ENCODE data around the gene STK36. TPM values are rescaled to one million over a fixed set of nuclear protein-coding genes. Genes with fewer than 3 reads are reported as not detected.

Gene STK36
- total and polyA plus RNA-seq, 2 experiments from 2014 or later, result 29.9 to 42.7 TPM

GRCh38 chr2:218721488-218721887 is 49.6 kb downstream of the STK36 start:
- Histone ChIP-seq H2AFZ (no peak overlapping the region), H3K27me3 (no peaks in the 10 kb centered on the region), H3K4me3 (no peak overlapping the region), H3K36me3 (replicated peaks; ENCODE audit: insufficient read depth, low read depth) (no peaks in the 10 kb centered on the region), H3K4me2 (no peak overlapping the region), H3K9me3 (ENCODE audit: low read depth) (peaks cover 3% of the 10 kb centered on the region), H3K79me2 (peaks cover 87% of the 10 kb centered on the region), H4K20me1 (ENCODE audit: insufficient read depth, poor library complexity, severe bottlenecking) (no peaks in the 10 kb centered on the region), H3K9me2 (replicated peaks; ENCODE audit: insufficient read depth) (no peaks in the 10 kb centered on the region), H3K27ac (no peak overlapping the region), H3K4me1 (ENCODE audit: insufficient read depth) (peaks cover 3% of the 10 kb centered on the region)
- TF ChIP-seq, protein P1, sequence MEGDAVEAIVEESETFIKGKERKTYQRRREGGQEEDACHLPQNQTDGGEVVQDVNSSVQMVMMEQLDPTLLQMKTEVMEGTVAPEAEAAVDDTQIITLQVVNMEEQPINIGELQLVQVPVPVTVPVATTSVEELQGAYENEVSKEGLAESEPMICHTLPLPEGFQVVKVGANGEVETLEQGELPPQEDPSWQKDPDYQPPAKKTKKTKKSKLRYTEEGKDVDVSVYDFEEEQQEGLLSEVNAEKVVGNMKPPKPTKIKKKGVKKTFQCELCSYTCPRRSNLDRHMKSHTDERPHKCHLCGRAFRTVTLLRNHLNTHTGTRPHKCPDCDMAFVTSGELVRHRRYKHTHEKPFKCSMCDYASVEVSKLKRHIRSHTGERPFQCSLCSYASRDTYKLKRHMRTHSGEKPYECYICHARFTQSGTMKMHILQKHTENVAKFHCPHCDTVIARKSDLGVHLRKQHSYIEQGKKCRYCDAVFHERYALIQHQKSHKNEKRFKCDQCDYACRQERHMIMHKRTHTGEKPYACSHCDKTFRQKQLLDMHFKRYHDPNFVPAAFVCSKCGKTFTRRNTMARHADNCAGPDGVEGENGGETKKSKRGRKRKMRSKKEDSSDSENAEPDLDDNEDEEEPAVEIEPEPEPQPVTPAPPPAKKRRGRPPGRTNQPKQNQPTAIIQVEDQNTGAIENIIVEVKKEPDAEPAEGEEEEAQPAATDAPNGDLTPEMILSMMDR (IDR thresholded peaks at IDR 0.05; ENCODE audit: poor library complexity), result no peak
- no peak for TF ChIP-seq EZH2phosphoT487 (IDR thresholded peaks at IDR 0.05; ENCODE audit: low read depth, severe bottlenecking, unreplicated experiment)
- no peak for TF ChIP-seq EZH2 (IDR thresholded peaks at IDR 0.05; ENCODE audit: borderline replicate concordance)
- no peak for DNase-seq (ENCODE audit: low spot score)

GRCh38 chr2:218721934-218722333 is 50.0 kb downstream of the STK36 start:
- Histone ChIP-seq H3K4me2 (no peak overlapping the region), H3K9me2 (replicated peaks; ENCODE audit: insufficient read depth) (no peaks in the 10 kb centered on the region), H3K9me3 (ENCODE audit: low read depth) (peaks cover 3% of the 10 kb centered on the region), H3K27ac (no peak overlapping the region), H3K4me1 (ENCODE audit: insufficient read depth) (peaks cover 3% of the 10 kb centered on the region), H3K79me2 (peaks cover 88% of the 10 kb centered on the region), H3K27me3 (no peaks in the 10 kb centered on the region), H4K20me1 (ENCODE audit: insufficient read depth, poor library complexity, severe bottlenecking) (no peaks in the 10 kb centered on the region), H2AFZ (no peak overlapping the region), H3K4me3 (no peak overlapping the region), H3K36me3 (replicated peaks; ENCODE audit: insufficient read depth, low read depth) (no peaks in the 10 kb centered on the region)
- TF ChIP-seq, protein P1 (IDR thresholded peaks at IDR 0.05; ENCODE audit: poor library complexity), result no peak
- TF ChIP-seq EZH2 (IDR thresholded peaks at IDR 0.05; ENCODE audit: borderline replicate concordance) (no peak), EZH2phosphoT487 (IDR thresholded peaks at IDR 0.05; ENCODE audit: low read depth, severe bottlenecking, unreplicated experiment) (no peak)
- WGBS (ENCODE audit: low lambda C conversion rate, missing lambda C conversion rate), result 59% methylated on average over 2 of the region's 2 CpGs
- DNase-seq (ENCODE audit: low spot score), result no peak

DNA sequence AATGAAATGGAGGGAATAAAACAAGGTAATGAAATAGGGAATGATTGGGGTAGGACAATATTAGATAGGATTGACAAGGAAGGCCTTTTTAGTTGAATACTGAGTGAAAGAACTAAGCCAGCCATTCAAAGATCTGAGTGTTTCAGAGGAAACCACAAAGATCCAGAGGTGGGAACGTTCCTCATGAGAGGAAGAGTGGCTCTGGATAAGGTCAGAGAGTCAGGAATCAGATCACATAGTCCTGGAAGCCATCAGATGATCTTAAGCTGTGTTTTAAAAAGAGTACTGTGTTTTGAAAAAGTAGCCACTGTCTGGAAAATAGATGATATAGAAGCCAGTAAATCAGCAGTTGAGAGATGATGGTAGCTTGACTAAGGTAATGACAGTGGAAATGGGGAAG is 50.5 kb downstream of the STK36 start:
- no peak overlapping the region for H3K4me2 ChIP-seq
- WGBS (ENCODE audit: low lambda C conversion rate, missing lambda C conversion rate), result 33% methylated on average over 1 of the region's 1 CpG
- H3K4me3 ChIP-seq, result no peak overlapping the region
- peaks cover 93% of the 10 kb centered on the region for H3K79me2 ChIP-seq
- H3K27me3 ChIP-seq, result no peaks in the 10 kb centered on the region
- no peaks in the 10 kb centered on the region for H3K9me2 ChIP-seq (replicated peaks; ENCODE audit: insufficient read depth)
- H4K20me1 ChIP-seq (ENCODE audit: insufficient read depth, poor library complexity, severe bottlenecking), result no peaks in the 10 kb centered on the region
- H3K27ac ChIP-seq, result no peak overlapping the region
- no peak for TF ChIP-seq EZH2 (IDR thresholded peaks at IDR 0.05; ENCODE audit: borderline replicate concordance)
- no peak for TF ChIP-seq EZH2phosphoT487 (IDR thresholded peaks at IDR 0.05; ENCODE audit: low read depth, severe bottlenecking, unreplicated experiment)
- TF ChIP-seq, protein P1 (IDR thresholded peaks at IDR 0.05; ENCODE audit: poor library complexity), result no peak
- H3K4me1 ChIP-seq (ENCODE audit: insufficient read depth), result peaks cover 3% of the 10 kb centered on the region
- H3K9me3 ChIP-seq (ENCODE audit: low read depth), result peaks cover 3% of the 10 kb centered on the region
- no peak overlapping the region for H2AFZ ChIP-seq
- no peak for DNase-seq (ENCODE audit: low spot score)
- H3K36me3 ChIP-seq (replicated peaks; ENCODE audit: insufficient read depth, low read depth), result no peaks in the 10 kb centered on the region
